Choroid plexus epithelial cell (primary cell): ENCODE data around the gene PREB.
A peak's percentile ranks its signal among the peaks of the same experiment; 100 is the strongest.

Experiments used
- DNase-seq: peaks from one replicate; pipeline ENCODE4 v3.0.0-alpha.2; 2010; ENCODE audit warnings: low read depth
- H3K4me3 ChIP-seq: 2 replicates; pipeline ENCODE4 v1.5.1; 2011; ENCODE audit warnings: low read depth, mild to moderate bottlenecking, control low read depth, low read length, moderate library complexity
- TF ChIP-seq, protein P1 (sequence below): conservative IDR thresholded peaks from 2 replicates; pipeline ENCODE4 v1.5.1; 2011; ENCODE audit warnings: low read depth, mild to moderate bottlenecking, control low read depth, inconsistent platforms, low read length, moderate library complexity

PREB gene

GRCh38 chr2:27175330-27175729, 40.9 kb upstream of the PREB start:
- H3K4me3 ChIP-seq = no peak overlapping the region
- peak; percentile 20 for DNase-seq
- TF ChIP-seq, protein P1, sequence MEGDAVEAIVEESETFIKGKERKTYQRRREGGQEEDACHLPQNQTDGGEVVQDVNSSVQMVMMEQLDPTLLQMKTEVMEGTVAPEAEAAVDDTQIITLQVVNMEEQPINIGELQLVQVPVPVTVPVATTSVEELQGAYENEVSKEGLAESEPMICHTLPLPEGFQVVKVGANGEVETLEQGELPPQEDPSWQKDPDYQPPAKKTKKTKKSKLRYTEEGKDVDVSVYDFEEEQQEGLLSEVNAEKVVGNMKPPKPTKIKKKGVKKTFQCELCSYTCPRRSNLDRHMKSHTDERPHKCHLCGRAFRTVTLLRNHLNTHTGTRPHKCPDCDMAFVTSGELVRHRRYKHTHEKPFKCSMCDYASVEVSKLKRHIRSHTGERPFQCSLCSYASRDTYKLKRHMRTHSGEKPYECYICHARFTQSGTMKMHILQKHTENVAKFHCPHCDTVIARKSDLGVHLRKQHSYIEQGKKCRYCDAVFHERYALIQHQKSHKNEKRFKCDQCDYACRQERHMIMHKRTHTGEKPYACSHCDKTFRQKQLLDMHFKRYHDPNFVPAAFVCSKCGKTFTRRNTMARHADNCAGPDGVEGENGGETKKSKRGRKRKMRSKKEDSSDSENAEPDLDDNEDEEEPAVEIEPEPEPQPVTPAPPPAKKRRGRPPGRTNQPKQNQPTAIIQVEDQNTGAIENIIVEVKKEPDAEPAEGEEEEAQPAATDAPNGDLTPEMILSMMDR = no peak

- TF ChIP-seq, protein P1 = no peak
- H3K4me3 ChIP-seq = no peak overlapping the region
- no peak for DNase-seq
These were observed 40.2 kb upstream of the PREB start for GRCh38 chr2:27174638-27175037.

GRCh38 chr2:27171351-27171848, 37.0 kb upstream of the PREB start:
- TF ChIP-seq, protein P1 = no peak
- H3K4me3 ChIP-seq = no peak overlapping the region
- DNase-seq = no peak

GRCh38 chr2:27170581-27171337, 36.3 kb upstream of the PREB start:
- no peak for DNase-seq
- H3K4me3 ChIP-seq = no peak overlapping the region
- TF ChIP-seq, protein P1 = no peak

DNA sequence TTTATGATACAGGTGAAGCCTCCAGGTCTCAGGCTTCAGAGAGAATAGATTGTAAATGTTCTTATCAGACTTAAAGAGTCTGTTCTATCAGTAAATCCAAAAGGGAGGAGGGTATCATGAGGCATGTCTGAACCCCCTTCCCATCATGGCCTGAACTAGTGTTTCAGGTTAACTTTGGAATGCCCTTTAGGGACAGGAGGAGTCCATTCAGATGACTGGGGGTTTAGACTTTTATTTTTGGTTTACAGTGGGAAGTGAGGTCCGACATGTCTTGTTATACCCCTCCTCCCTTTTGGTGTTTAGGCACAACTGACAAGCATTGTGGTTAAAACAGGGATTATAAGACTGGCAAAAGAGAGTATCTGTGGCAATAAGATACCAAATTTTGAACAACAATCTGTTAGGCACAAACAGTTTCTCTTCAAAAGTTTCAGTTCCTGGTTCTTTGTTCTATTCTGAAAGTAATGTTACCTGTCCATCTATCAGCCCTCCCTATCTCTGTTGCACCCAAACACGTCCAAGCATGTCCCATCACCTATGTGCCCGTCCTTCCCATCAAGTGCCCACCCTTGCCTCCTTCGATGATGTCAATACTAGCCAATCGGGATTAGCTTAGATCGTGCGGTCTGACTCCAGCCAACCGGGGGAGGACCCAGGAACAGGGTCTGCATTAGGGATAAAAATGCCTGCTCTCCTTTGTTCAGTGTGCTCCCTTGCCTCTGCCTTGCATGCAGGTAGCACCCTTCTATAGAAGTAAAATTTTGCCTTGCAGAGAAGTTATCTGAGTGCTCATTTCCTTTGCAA, 30.7 kb upstream of the PREB start:
- no peak for DNase-seq
- TF ChIP-seq, protein P1 = no peak
- no peak overlapping the region for H3K4me3 ChIP-seq

DNA sequence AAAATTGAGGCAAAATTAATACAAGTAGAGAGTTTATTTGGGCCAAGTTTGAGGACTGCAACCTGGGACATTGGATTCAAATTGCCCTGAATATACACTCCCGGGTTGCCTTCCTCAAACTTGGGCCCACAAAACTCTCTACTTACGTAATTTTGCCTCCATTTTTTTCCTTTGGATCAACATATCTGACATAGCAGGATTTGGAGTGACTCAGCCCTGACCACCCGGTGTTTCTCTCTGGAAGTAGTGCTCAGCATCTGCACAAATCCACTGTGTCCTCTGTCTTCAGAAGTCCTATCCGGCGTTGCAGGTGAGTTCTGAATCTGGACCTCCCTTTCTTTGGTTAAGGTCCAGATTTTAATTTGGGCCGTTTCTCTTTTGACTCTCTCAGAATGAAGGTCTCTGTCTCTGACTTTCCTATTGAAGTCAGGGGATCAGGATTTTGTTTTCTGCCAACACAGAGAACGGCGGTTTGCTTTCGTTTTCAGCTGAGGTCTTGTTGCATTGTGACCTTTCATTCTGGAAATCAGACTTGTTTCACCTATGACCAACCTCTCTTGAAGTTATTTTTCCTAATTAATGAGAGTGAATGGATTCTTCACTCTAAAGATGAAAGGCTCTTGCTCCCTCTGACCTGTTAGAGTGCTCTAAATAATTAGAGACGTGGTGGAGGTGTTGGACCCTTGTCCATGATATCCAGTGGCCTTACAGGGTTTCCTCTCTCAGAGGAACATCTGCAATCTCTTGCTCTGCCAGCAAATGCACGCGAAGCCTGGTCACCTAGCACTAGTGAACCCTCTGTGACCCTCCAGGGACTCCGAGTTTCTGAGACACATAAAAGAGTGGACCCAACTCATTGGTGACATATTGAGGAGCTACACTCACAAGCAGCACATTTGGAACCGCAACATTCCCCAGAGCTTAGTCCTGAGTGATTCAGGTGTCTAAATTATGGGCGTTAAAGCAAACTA, 28.0 kb upstream of the PREB start:
- TF ChIP-seq, protein P1 = no peak
- no peak overlapping the region for H3K4me3 ChIP-seq
- peak; percentile 52 for DNase-seq
